Measurements from ENCODE around the gene PEX5L.

The PEX5L gene

GRCh38 chr3:179958759-179959158 is 78.0 kb downstream of the PEX5L start:
- H3K27ac ChIP-seq (ENCODE audit: low read length): no peak overlapping the region
- H3K4me2 ChIP-seq (ENCODE audit: low read length): no peak overlapping the region
- no peak overlapping the region for H3K9ac ChIP-seq (ENCODE audit: low read length)
- no peaks in the 10 kb centered on the region for H3K36me3 ChIP-seq (replicated peaks; ENCODE audit: low read depth, low read length)
- H3K27me3 ChIP-seq (ENCODE audit: low read depth, low read length): no peaks in the 10 kb centered on the region
- no peaks in the 10 kb centered on the region for H3K9me3 ChIP-seq (ENCODE audit: insufficient read depth, low read length)
- H3K4me3 ChIP-seq (ENCODE audit: low read length): no peak overlapping the region
- H3K4me1 ChIP-seq (ENCODE audit: low read length): peaks cover 12% of the 10 kb centered on the region
- no peaks in the 10 kb centered on the region for H4K20me1 ChIP-seq (ENCODE audit: insufficient read depth, low read length)
- no peak for TF ChIP-seq EZH2phosphoT487 (IDR thresholded peaks at IDR 0.05; ENCODE audit: low read depth)
- TF ChIP-seq CTCF (IDR thresholded peaks at IDR 0.05; ENCODE audit: low read depth, low read length): no peak
- no peak overlapping the region for H2AFZ ChIP-seq (ENCODE audit: low read depth, low read length)
- H3K79me2 ChIP-seq (ENCODE audit: low read length): no peaks in the 10 kb centered on the region

- Histone ChIP-seq H3K4me2 (ENCODE audit: low read length) (no peak overlapping the region), H3K79me2 (ENCODE audit: low read length) (no peaks in the 10 kb centered on the region), H3K4me1 (ENCODE audit: low read length) (peaks cover 12% of the 10 kb centered on the region)
Observed at GRCh38 chr3:179958143-179958542, 78.6 kb downstream of the PEX5L start.

GRCh38 chr3:179957264-179957845 is 79.4 kb downstream of the PEX5L start:
- no peak overlapping the region for H3K27ac ChIP-seq (ENCODE audit: low read length)
- no peaks in the 10 kb centered on the region for H3K9me3 ChIP-seq (ENCODE audit: insufficient read depth, low read length)
- H3K4me3 ChIP-seq (ENCODE audit: low read length): no peak overlapping the region
- no peak overlapping the region for H3K4me2 ChIP-seq (ENCODE audit: low read length)
- TF ChIP-seq CTCF (IDR thresholded peaks at IDR 0.05; ENCODE audit: low read depth, low read length) (no peak), EZH2phosphoT487 (IDR thresholded peaks at IDR 0.05; ENCODE audit: low read depth) (no peak)
- no peaks in the 10 kb centered on the region for H3K36me3 ChIP-seq (replicated peaks; ENCODE audit: low read depth, low read length)
- H3K27me3 ChIP-seq (ENCODE audit: low read depth, low read length): no peaks in the 10 kb centered on the region
- no peaks in the 10 kb centered on the region for H4K20me1 ChIP-seq (ENCODE audit: insufficient read depth, low read length)
- no peak overlapping the region for H3K9ac ChIP-seq (ENCODE audit: low read length)
- H3K79me2 ChIP-seq (ENCODE audit: low read length): no peaks in the 10 kb centered on the region
- H3K4me1 ChIP-seq (ENCODE audit: low read length): peaks cover 12% of the 10 kb centered on the region
- H2AFZ ChIP-seq (ENCODE audit: low read depth, low read length): no peak overlapping the region

More at GRCh38 chr3:179958143-179958542, 78.6 kb downstream of the PEX5L start:
- TF ChIP-seq EZH2phosphoT487 (IDR thresholded peaks at IDR 0.05; ENCODE audit: low read depth): no peak
- no peak for TF ChIP-seq CTCF (IDR thresholded peaks at IDR 0.05; ENCODE audit: low read depth, low read length)
- Histone ChIP-seq H3K36me3 (replicated peaks; ENCODE audit: low read depth, low read length) (no peaks in the 10 kb centered on the region), H3K9ac (ENCODE audit: low read length) (no peak overlapping the region), H3K4me3 (ENCODE audit: low read length) (no peak overlapping the region), H3K27me3 (ENCODE audit: low read depth, low read length) (no peaks in the 10 kb centered on the region), H4K20me1 (ENCODE audit: insufficient read depth, low read length) (no peaks in the 10 kb centered on the region), H3K27ac (ENCODE audit: low read length) (no peak overlapping the region), H2AFZ (ENCODE audit: low read depth, low read length) (no peak overlapping the region), H3K9me3 (ENCODE audit: insufficient read depth, low read length) (no peaks in the 10 kb centered on the region)

- Histone ChIP-seq H3K27ac (ENCODE audit: low read length) (no peak overlapping the region), H2AFZ (ENCODE audit: low read depth, low read length) (no peak overlapping the region), H3K4me1 (ENCODE audit: low read length) (peaks cover 12% of the 10 kb centered on the region), H3K9ac (ENCODE audit: low read length) (no peak overlapping the region), H4K20me1 (ENCODE audit: insufficient read depth, low read length) (no peaks in the 10 kb centered on the region), H3K27me3 (ENCODE audit: low read depth, low read length) (no peaks in the 10 kb centered on the region), H3K9me3 (ENCODE audit: insufficient read depth, low read length) (no peaks in the 10 kb centered on the region), H3K79me2 (ENCODE audit: low read length) (no peaks in the 10 kb centered on the region), H3K4me2 (ENCODE audit: low read length) (peak overlapping the region; percentile 52), H3K4me3 (ENCODE audit: low read length) (peak overlapping the region; percentile 9; the same call in 1 of the 2 replicates), H3K36me3 (replicated peaks; ENCODE audit: low read depth, low read length) (no peaks in the 10 kb centered on the region)
- TF ChIP-seq CTCF (IDR thresholded peaks at IDR 0.05; ENCODE audit: low read depth, low read length) (no peak), EZH2phosphoT487 (IDR thresholded peaks at IDR 0.05; ENCODE audit: low read depth) (no peak)
Observed at GRCh38 chr3:179956416-179956830, 80.3 kb downstream of the PEX5L start.

All from OCI-LY3 (cell line).